C4-2B (cell line): Measurements from ENCODE around the gene TUBG1.

Experiments
- ZFX ChIP-seq: fragments of 450-650 bp; IDR thresholded peaks from 2 replicates; pipeline ENCODE4 v1.6.1; 2017
- TF ChIP-seq, protein P1 (sequence below): fragments of 450-650 bp; conservative IDR thresholded peaks from 2 replicates; pipeline ENCODE4 v1.5.1; 2017; ENCODE audit warnings: mild to moderate bottlenecking

GRCh38 chr17:42617956-42618431 is 8.5 kb downstream of the TUBG1 start:
- TF ChIP-seq, protein P1, sequence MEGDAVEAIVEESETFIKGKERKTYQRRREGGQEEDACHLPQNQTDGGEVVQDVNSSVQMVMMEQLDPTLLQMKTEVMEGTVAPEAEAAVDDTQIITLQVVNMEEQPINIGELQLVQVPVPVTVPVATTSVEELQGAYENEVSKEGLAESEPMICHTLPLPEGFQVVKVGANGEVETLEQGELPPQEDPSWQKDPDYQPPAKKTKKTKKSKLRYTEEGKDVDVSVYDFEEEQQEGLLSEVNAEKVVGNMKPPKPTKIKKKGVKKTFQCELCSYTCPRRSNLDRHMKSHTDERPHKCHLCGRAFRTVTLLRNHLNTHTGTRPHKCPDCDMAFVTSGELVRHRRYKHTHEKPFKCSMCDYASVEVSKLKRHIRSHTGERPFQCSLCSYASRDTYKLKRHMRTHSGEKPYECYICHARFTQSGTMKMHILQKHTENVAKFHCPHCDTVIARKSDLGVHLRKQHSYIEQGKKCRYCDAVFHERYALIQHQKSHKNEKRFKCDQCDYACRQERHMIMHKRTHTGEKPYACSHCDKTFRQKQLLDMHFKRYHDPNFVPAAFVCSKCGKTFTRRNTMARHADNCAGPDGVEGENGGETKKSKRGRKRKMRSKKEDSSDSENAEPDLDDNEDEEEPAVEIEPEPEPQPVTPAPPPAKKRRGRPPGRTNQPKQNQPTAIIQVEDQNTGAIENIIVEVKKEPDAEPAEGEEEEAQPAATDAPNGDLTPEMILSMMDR = no peak
- TF ChIP-seq ZFX = no peak
